CD4-positive, CD25-positive, alpha-beta regulatory T cell (primary cell): Measurements from ENCODE around the gene ABHD12B. TPM values are rescaled to one million over a fixed set of nuclear protein-coding genes. Genes with fewer than 3 reads are reported as not detected.

Experiments
- ATAC-seq, 2 donors: fragments of 150-1000 bp; cut with Tn5 transposase; one replicate each; pipeline ENCODE4 v1.10.0; 2021; ENCODE audit warnings: low read depth in 2 of 2, moderate number of reproducible peaks in 2 of 2, moderate library complexity in 1 of 2
- DNase-seq, 3 donors: peaks; one replicate each; pipeline versions ENCODE4 v3.0.0 to v3.0.0-alpha.2; 2012 to 2022; ENCODE audit warnings: mixed read lengths in 1 of 3
- H3K27ac ChIP-seq: one replicate; pipeline ENCODE4 v1.7.0; 2013; ENCODE audit warnings: mild to moderate bottlenecking, low read length; ENCODE audit not compliant: insufficient read depth, poor library complexity, severe bottlenecking
- H3K27me3 ChIP-seq: one replicate; pipeline ENCODE4 v1.7.0; 2013; ENCODE audit warnings: low read length; ENCODE audit not compliant: control insufficient read depth, insufficient read depth
- H3K36me3 ChIP-seq: one replicate; pipeline ENCODE4 v1.7.0; 2013; ENCODE audit warnings: mild to moderate bottlenecking, low read length, moderate library complexity; ENCODE audit not compliant: control insufficient read depth, insufficient read depth
- H3K4me1 ChIP-seq: 2 replicates; pipeline ENCODE4 v1.7.0; 2013; ENCODE audit warnings: mild to moderate bottlenecking, low read length; ENCODE audit not compliant: insufficient read depth, control insufficient read depth, poor library complexity, severe bottlenecking
- H3K4me3 ChIP-seq: one replicate; pipeline ENCODE4 v1.7.0; 2013; ENCODE audit warnings: low read depth, mild to moderate bottlenecking, low read length, moderate library complexity
- H3K9me3 ChIP-seq, 2 experiments: 1 replicate in 1 of 2; 2 replicates in 1 of 2; pipeline ENCODE4 v1.7.0; 2013; ENCODE audit warnings: low read length in 2 of 2, mild to moderate bottlenecking in 1 of 2, moderate library complexity in 1 of 2; ENCODE audit not compliant: control insufficient read depth in 2 of 2
- H3K27ac Mint-ChIP-seq, 3 donors: one replicate each; pipeline ENCODE4 v1.8.0; 2020 to 2022; ENCODE audit warnings: mild to moderate bottlenecking in 3 of 3, mixed read lengths in 3 of 3, moderate library complexity in 2 of 3
- H3K27me3 Mint-ChIP-seq: one replicate; pipeline ENCODE4 v1.8.0; 2022; ENCODE audit warnings: mild to moderate bottlenecking, mixed read lengths
- H3K36me3 Mint-ChIP-seq: one replicate; pipeline ENCODE4 v1.8.0; 2020; ENCODE audit warnings: mixed read lengths
- H3K4me1 Mint-ChIP-seq, 4 donors: one replicate each; pipeline ENCODE4 v1.8.0; 2020 to 2022; ENCODE audit warnings: mixed read lengths in 4 of 4, mild to moderate bottlenecking in 1 of 4
- H3K4me3 Mint-ChIP-seq, 4 donors: one replicate each; pipeline ENCODE4 v1.8.0; 2020 to 2022; ENCODE audit warnings: mild to moderate bottlenecking in 4 of 4, mixed read lengths in 4 of 4, moderate library complexity in 3 of 4
- H3K9me3 Mint-ChIP-seq, 7 donors: one replicate each; pipeline ENCODE4 v1.8.0; 2020 to 2022; ENCODE audit warnings: mixed read lengths in 7 of 7, mild to moderate bottlenecking in 3 of 7, moderate library complexity in 2 of 7
- polyA plus RNA-seq, 4 donors: library from polyadenylated mRNA; unstranded; fragments of 300-500 nt; fragmentation: Illumina TruSeq; gene quantifications; one replicate each; pipeline ENCODE4 v1.2.3, GENCODE V29; 2021
- total RNA-seq: library from RNA; stranded (reverse); gene quantifications from one replicate; pipeline ENCODE4 v1.2.3, GENCODE V29; 2022

Gene ABHD12B
- total and polyA plus RNA-seq, 5 donors from 2014 or later: 0.64 TPM; not detected in 4

DNA sequence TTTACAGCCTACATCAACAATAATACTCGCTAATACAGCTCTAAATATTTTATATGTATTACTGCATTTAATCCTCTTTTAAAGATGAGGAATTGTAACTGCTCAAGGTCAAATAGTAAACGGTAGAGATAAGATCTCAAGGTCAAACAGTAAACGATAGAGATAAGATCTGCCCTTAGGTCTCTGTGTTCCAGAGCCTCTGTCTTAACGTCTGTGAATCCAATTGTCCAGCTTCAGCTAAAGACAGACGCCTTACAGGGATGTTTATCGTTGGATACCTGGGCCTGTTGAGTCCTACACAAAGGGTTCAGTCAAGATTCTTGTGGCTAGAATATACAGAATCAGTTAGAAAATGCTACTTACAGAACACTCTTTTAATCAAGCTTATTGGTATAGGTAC is 52.4 kb downstream of the ABHD12B start:
- Mint-ChIP-seq H3K27ac (no peak overlapping the region), H3K4me3 (no peak overlapping the region), H3K27me3 (peaks cover 15% of the 10 kb centered on the region), H3K4me1 (no peaks in the 10 kb centered on the region), H3K36me3 (no peaks in the 10 kb centered on the region), H3K9me3 (no peaks in the 10 kb centered on the region)
- Histone ChIP-seq H3K27me3 (no peaks in the 10 kb centered on the region), H3K9me3 (no peaks in the 10 kb centered on the region), H3K4me1 (no peaks in the 10 kb centered on the region), H3K4me3 (no peak overlapping the region), H3K36me3 (no peaks in the 10 kb centered on the region), H3K27ac (no peak overlapping the region)
- DNase-seq (no peak), ATAC-seq (no peak)

- Histone ChIP-seq H3K4me3 (no peak overlapping the region), H3K4me1 (no peaks in the 10 kb centered on the region), H3K9me3 (no peaks in the 10 kb centered on the region), H3K27me3 (no peaks in the 10 kb centered on the region), H3K27ac (no peak overlapping the region), H3K36me3 (no peaks in the 10 kb centered on the region)
- no peak for DNase-seq
- H3K27ac Mint-ChIP-seq: no peak overlapping the region
- no peaks in the 10 kb centered on the region for H3K4me1 Mint-ChIP-seq
- H3K4me3 Mint-ChIP-seq: no peak overlapping the region
- peaks cover 18% of the 10 kb centered on the region for H3K27me3 Mint-ChIP-seq
- H3K36me3 Mint-ChIP-seq: no peaks in the 10 kb centered on the region
- ATAC-seq: no peak
- no peaks in the 10 kb centered on the region for H3K9me3 Mint-ChIP-seq
Measured at GRCh38 chr14:50924843-50925242, 53.0 kb downstream of the ABHD12B start.

GRCh38 chr14:50926851-50927386 is 55.1 kb downstream of the ABHD12B start:
- H3K27me3 Mint-ChIP-seq: peaks cover 18% of the 10 kb centered on the region
- Histone ChIP-seq H3K4me3 (no peak overlapping the region), H3K9me3 (no peaks in the 10 kb centered on the region), H3K27ac (no peak overlapping the region), H3K27me3 (peaks cover 10% of the 10 kb centered on the region), H3K36me3 (no peaks in the 10 kb centered on the region), H3K4me1 (no peaks in the 10 kb centered on the region)
- peak overlapping the region in 1 of 3 donors; percentile 26 for H3K27ac Mint-ChIP-seq
- H3K4me1 Mint-ChIP-seq: no peaks in the 10 kb centered on the region
- H3K4me3 Mint-ChIP-seq: no peak overlapping the region
- DNase-seq (no peak), ATAC-seq (no peak)
- no peaks in the 10 kb centered on the region for H3K9me3 Mint-ChIP-seq
- H3K36me3 Mint-ChIP-seq: no peaks in the 10 kb centered on the region

DNA sequence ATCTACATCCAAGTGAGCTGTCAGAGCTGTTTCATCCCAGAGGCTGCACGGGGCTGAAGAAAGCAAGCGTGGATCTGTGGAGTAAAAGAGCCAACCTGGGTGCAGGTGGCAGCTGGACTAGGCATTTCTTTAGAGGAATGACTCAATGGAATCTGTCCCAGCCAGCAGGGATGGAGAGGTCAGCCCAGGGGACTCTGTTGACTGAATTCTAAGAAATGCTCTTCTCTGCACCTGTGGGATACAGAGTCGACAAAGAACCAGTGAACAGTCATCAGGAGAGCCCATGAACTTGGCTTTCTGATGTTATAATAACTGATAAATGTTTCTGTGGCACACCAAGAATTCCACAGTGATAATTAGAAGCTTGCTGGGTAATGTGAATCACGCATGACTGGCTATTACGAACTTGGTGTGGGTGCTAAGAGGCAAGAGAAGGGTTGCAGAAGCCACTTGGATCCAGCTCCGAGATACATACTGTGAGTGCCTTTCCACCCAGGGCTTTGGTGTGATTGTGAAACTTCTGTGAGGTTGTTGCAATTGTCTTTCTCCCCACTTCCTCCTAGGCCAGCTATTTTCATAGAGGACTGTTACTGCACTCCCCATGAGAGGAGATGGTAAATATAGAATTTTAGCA is 56.3 kb downstream of the ABHD12B start:
- Mint-ChIP-seq H3K4me1 (no peaks in the 10 kb centered on the region), H3K36me3 (no peaks in the 10 kb centered on the region), H3K4me3 (no peak overlapping the region), H3K9me3 (no peaks in the 10 kb centered on the region), H3K27me3 (peaks cover 18% of the 10 kb centered on the region), H3K27ac (no peak overlapping the region)
- H3K36me3 ChIP-seq: no peaks in the 10 kb centered on the region
- no peak overlapping the region for H3K4me3 ChIP-seq
- ATAC-seq (no peak), DNase-seq (no peak)
- H3K27me3 ChIP-seq: peaks cover 10% of the 10 kb centered on the region
- no peaks in the 10 kb centered on the region for H3K4me1 ChIP-seq
- H3K9me3 ChIP-seq: no peaks in the 10 kb centered on the region
- no peak overlapping the region for H3K27ac ChIP-seq

GRCh38 chr14:50929506-50929905 is 57.7 kb downstream of the ABHD12B start:
- no peak for ATAC-seq
- Histone ChIP-seq H3K27me3 (peaks cover 15% of the 10 kb centered on the region), H3K27ac (no peak overlapping the region), H3K9me3 (no peaks in the 10 kb centered on the region), H3K4me3 (no peak overlapping the region), H3K4me1 (no peaks in the 10 kb centered on the region), H3K36me3 (no peaks in the 10 kb centered on the region)
- Mint-ChIP-seq H3K27me3 (peaks cover 24% of the 10 kb centered on the region), H3K4me3 (no peak overlapping the region), H3K9me3 (no peaks in the 10 kb centered on the region), H3K27ac (no peak overlapping the region), H3K36me3 (no peaks in the 10 kb centered on the region), H3K4me1 (no peaks in the 10 kb centered on the region)
- no peak for DNase-seq

- H3K36me3 ChIP-seq: no peaks in the 10 kb centered on the region
- H3K4me3 Mint-ChIP-seq: no peak overlapping the region
- H3K4me3 ChIP-seq: no peak overlapping the region
- peaks cover 25% of the 10 kb centered on the region for H3K27me3 Mint-ChIP-seq
- no peaks in the 10 kb centered on the region for H3K4me1 Mint-ChIP-seq
- no peaks in the 10 kb centered on the region for H3K9me3 Mint-ChIP-seq
- ATAC-seq (no peak), DNase-seq (no peak)
- no peaks in the 10 kb centered on the region for H3K4me1 ChIP-seq
- H3K9me3 ChIP-seq: no peaks in the 10 kb centered on the region
- no peaks in the 10 kb centered on the region for H3K36me3 Mint-ChIP-seq
- peaks cover 24% of the 10 kb centered on the region for H3K27me3 ChIP-seq
- no peak overlapping the region for H3K27ac ChIP-seq
- H3K27ac Mint-ChIP-seq: no peak overlapping the region
Measured at GRCh38 chr14:50931559-50931958, 59.7 kb downstream of the ABHD12B start.

GRCh38 chr14:50932156-50932555 is 60.3 kb downstream of the ABHD12B start:
- Mint-ChIP-seq H3K27me3 (peaks cover 28% of the 10 kb centered on the region), H3K36me3 (no peaks in the 10 kb centered on the region)
- peaks cover 24% of the 10 kb centered on the region for H3K27me3 ChIP-seq

More at GRCh38 chr14:50932156-50932555, 60.3 kb downstream of the ABHD12B start:
- Mint-ChIP-seq H3K9me3 (peaks cover 0 to 2% (median 0%) of the 10 kb centered on the region in 7 donors), H3K27ac (no peak overlapping the region), H3K4me3 (no peak overlapping the region), H3K4me1 (peaks cover 0 to 4% (median 0%) of the 10 kb centered on the region in 4 donors)
- ATAC-seq (no peak), DNase-seq (no peak)
- no peak overlapping the region for H3K4me3 ChIP-seq
- H3K4me1 ChIP-seq: no peaks in the 10 kb centered on the region
- no peaks in the 10 kb centered on the region for H3K36me3 ChIP-seq
- no peaks in the 10 kb centered on the region for H3K9me3 ChIP-seq
- no peak overlapping the region for H3K27ac ChIP-seq
